OCI-LY1 (cell line): ENCODE measurements around the gene COX6A1.

Experiments
- H2AFZ ChIP-seq: fragments of 200-600 bp; sonication (generic), shearing (Covaris generic); 2 replicates; pipeline ENCODE4 v1.6.0; 2014; ENCODE audit warnings: antibody characterized with exemption, mild to moderate bottlenecking, low read length
- H3F3A ChIP-seq: fragments of 200-600 bp; sonication (generic), shearing (Covaris generic); 2 replicates; pipeline ENCODE4 v1.6.0; 2014; ENCODE audit warnings: mild to moderate bottlenecking, antibody characterized with exemption, low read length, moderate library complexity; ENCODE audit not compliant: insufficient read depth
- H3K27ac ChIP-seq: fragments of 200-600 bp; sonication (generic); 2 replicates; pipeline ENCODE4 v1.5.1; 2014; ENCODE audit warnings: low read length, mixed run types, mild to moderate bottlenecking, low read depth; ENCODE audit not compliant: poor library complexity, severe bottlenecking
- H3K27me3 ChIP-seq: fragments of 200-600 bp; sonication (generic); 2 replicates; pipeline ENCODE4 v1.6.0; 2014; ENCODE audit warnings: antibody characterized with exemption, mild to moderate bottlenecking, low read length, moderate library complexity; ENCODE audit not compliant: insufficient read depth
- H3K36me3 ChIP-seq: fragments of 200-600 bp; sonication (generic); 2 replicates; pipeline ENCODE4 v1.6.1; 2014; ENCODE audit warnings: mild to moderate bottlenecking, antibody characterized with exemption, low read length, moderate library complexity, mixed read lengths; ENCODE audit not compliant: insufficient read depth
- H3K4me1 ChIP-seq: fragments of 200-600 bp; sonication (generic); 2 replicates; pipeline ENCODE4 v1.5.1; 2014; ENCODE audit warnings: mild to moderate bottlenecking, low read length, moderate library complexity; ENCODE audit not compliant: insufficient read depth, severe bottlenecking
- H3K4me2 ChIP-seq: fragments of 200-600 bp; sonication (generic), shearing (Covaris generic); 2 replicates; pipeline ENCODE4 v1.6.1; 2014; ENCODE audit warnings: low read length
- H3K4me3 ChIP-seq: fragments of 200-600 bp; sonication (generic); 2 replicates; pipeline ENCODE4 v1.5.1; 2014; ENCODE audit warnings: low read length, low read depth, mild to moderate bottlenecking, mixed read lengths; ENCODE audit not compliant: poor library complexity, severe bottlenecking
- H3K79me2 ChIP-seq: fragments of 200-600 bp; shearing (Covaris generic); 2 replicates; pipeline ENCODE4 v1.6.1; 2016; ENCODE audit warnings: mixed run types, low read length, mixed read lengths; ENCODE audit not compliant: insufficient read depth
- H3K9ac ChIP-seq: fragments of 200-600 bp; sonication (generic), shearing (Covaris generic); 2 replicates; pipeline ENCODE4 v1.6.1; 2014; ENCODE audit warnings: mild to moderate bottlenecking, low read length, mixed read lengths
- H3K9me2 ChIP-seq: fragments of 200-600 bp; sonication (generic), shearing (Covaris generic); 2 replicates; pipeline ENCODE4 v1.6.1; 2014; ENCODE audit warnings: low read depth, mild to moderate bottlenecking, low read length, mixed read lengths
- H3K9me3 ChIP-seq: fragments of 200-600 bp; shearing (Covaris generic); 2 replicates; pipeline ENCODE4 v1.6.1; 2014; ENCODE audit warnings: low read length, mixed read lengths
- H4K20me1 ChIP-seq: fragments of 200-600 bp; sonication (generic), shearing (Covaris generic); 2 replicates; pipeline ENCODE4 v1.6.0; 2016; ENCODE audit warnings: mild to moderate bottlenecking, low read length; ENCODE audit not compliant: insufficient read depth
- CTCF ChIP-seq: fragments of 200-600 bp; sonication (generic), shearing (Covaris generic); IDR thresholded peaks from 2 replicates; pipeline ENCODE4 v1.5.1; 2017; ENCODE audit warnings: mild to moderate bottlenecking, antibody characterized with exemption, low read length, moderate library complexity, mixed read lengths
- EZH2 ChIP-seq: fragments of 200-600 bp; sonication (generic), shearing (Covaris generic); IDR thresholded peaks from 2 replicates; pipeline ENCODE4 v1.8.0; 2017; ENCODE audit warnings: borderline replicate concordance, mixed run types, mild to moderate bottlenecking, antibody characterized with exemption, low read length, moderate library complexity, mixed read lengths

Gene COX6A1

GRCh38 chr12:120421701-120422100 lies 16.2 kb upstream of the COX6A1 start:
- Histone ChIP-seq H3K27me3 (no peaks in the 10 kb centered on the region), H3K9ac (no peak overlapping the region), H3K79me2 (no peaks in the 10 kb centered on the region), H3K4me3 (no peak overlapping the region), H3K9me3 (no peaks in the 10 kb centered on the region), H3K4me1 (no peaks in the 10 kb centered on the region), H3K4me2 (no peak overlapping the region), H2AFZ (no peak overlapping the region), H3K9me2 (no peaks in the 10 kb centered on the region), H3K27ac (no peak overlapping the region), H3F3A (no peaks in the 10 kb centered on the region), H4K20me1 (no peaks in the 10 kb centered on the region), H3K36me3 (no peaks in the 10 kb centered on the region)
- TF ChIP-seq CTCF (no peak), EZH2 (no peak)

GRCh38 chr12:120422892-120423456 lies 14.9 kb upstream of the COX6A1 start:
- no peak overlapping the region for H3K9ac ChIP-seq
- no peaks in the 10 kb centered on the region for H3K9me2 ChIP-seq
- no peaks in the 10 kb centered on the region for H3K36me3 ChIP-seq
- no peaks in the 10 kb centered on the region for H3K4me1 ChIP-seq
- H3K27ac ChIP-seq, result no peak overlapping the region
- no peak for TF ChIP-seq CTCF
- no peak for TF ChIP-seq EZH2
- no peak overlapping the region for H3K4me3 ChIP-seq
- no peaks in the 10 kb centered on the region for H3K9me3 ChIP-seq
- H3K4me2 ChIP-seq, result no peak overlapping the region
- peaks cover 5% of the 10 kb centered on the region; the same call in 1 of the 2 replicates for H3K27me3 ChIP-seq
- H3K79me2 ChIP-seq, result no peaks in the 10 kb centered on the region
- no peak overlapping the region for H2AFZ ChIP-seq
- no peaks in the 10 kb centered on the region for H4K20me1 ChIP-seq
- H3F3A ChIP-seq, result no peaks in the 10 kb centered on the region

- Histone ChIP-seq H3K4me1 (no peaks in the 10 kb centered on the region), H3K9ac (no peak overlapping the region), H3K27ac (no peak overlapping the region), H3K27me3 (peaks cover 5% of the 10 kb centered on the region; the same call in 1 of the 2 replicates), H3F3A (no peaks in the 10 kb centered on the region), H3K4me3 (no peak overlapping the region), H3K36me3 (no peaks in the 10 kb centered on the region), H3K79me2 (no peaks in the 10 kb centered on the region), H3K9me3 (no peaks in the 10 kb centered on the region), H2AFZ (no peak overlapping the region), H4K20me1 (no peaks in the 10 kb centered on the region), H3K4me2 (no peak overlapping the region), H3K9me2 (no peaks in the 10 kb centered on the region)
- no peak for TF ChIP-seq EZH2
Measured at GRCh38 chr12:120425797-120426196, 12.1 kb upstream of the COX6A1 start.

DNA sequence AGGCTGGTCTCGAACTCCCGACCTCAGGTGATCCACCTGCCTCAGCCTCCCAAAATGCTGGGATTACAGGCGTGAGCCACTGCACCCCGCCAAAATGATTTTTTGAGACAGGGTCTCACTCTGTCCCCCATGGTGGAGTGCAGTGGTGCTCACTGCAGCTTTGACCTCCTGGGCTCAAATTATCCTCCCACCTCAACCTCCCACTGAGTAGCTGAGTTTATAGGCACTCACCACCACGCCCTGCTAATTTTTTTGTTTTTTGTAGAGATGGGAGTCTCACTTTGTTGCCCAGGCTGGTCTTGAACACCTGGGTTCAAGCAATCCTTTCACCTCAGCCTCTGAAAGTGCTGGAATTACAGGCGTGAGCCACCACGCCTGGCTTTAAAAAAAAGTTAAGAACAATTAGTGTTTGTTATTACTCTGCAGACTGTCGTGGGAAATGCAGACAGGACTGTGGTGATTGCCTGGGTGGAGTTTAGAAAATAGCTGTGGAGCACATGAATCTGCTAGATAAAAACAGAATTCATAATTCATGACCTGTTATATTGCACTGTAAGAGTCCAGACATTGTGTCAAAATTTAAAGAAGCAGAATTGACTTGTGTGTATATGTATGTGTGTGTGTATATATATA lies 9.2 kb upstream of the COX6A1 start:
- no peaks in the 10 kb centered on the region for H4K20me1 ChIP-seq
- H3K4me1 ChIP-seq, result no peaks in the 10 kb centered on the region
- no peaks in the 10 kb centered on the region for H3K79me2 ChIP-seq
- H3K36me3 ChIP-seq, result no peaks in the 10 kb centered on the region
- no peak overlapping the region for H3K4me3 ChIP-seq
- no peak overlapping the region for H3K9ac ChIP-seq
- no peak overlapping the region for H3K4me2 ChIP-seq
- H3K9me3 ChIP-seq, result no peaks in the 10 kb centered on the region
- no peaks in the 10 kb centered on the region for H3F3A ChIP-seq
- H2AFZ ChIP-seq, result no peak overlapping the region
- peaks cover 5% of the 10 kb centered on the region; the same call in 1 of the 2 replicates for H3K27me3 ChIP-seq
- no peaks in the 10 kb centered on the region for H3K9me2 ChIP-seq
- H3K27ac ChIP-seq, result no peak overlapping the region
- TF ChIP-seq EZH2, result no peak
- no peak for TF ChIP-seq CTCF
